ENCODE data around the gene TBX2. TPM values are rescaled to one million over a fixed set of nuclear protein-coding genes. Genes with fewer than 3 reads are reported as not detected.

Gene TBX2
- total and polyA plus RNA-seq, 2 of the 13 experiments (the other 11 are each of a cell fraction or from before 2014, with no cell fraction given) = 2.8 to 15.3 TPM

DNA sequence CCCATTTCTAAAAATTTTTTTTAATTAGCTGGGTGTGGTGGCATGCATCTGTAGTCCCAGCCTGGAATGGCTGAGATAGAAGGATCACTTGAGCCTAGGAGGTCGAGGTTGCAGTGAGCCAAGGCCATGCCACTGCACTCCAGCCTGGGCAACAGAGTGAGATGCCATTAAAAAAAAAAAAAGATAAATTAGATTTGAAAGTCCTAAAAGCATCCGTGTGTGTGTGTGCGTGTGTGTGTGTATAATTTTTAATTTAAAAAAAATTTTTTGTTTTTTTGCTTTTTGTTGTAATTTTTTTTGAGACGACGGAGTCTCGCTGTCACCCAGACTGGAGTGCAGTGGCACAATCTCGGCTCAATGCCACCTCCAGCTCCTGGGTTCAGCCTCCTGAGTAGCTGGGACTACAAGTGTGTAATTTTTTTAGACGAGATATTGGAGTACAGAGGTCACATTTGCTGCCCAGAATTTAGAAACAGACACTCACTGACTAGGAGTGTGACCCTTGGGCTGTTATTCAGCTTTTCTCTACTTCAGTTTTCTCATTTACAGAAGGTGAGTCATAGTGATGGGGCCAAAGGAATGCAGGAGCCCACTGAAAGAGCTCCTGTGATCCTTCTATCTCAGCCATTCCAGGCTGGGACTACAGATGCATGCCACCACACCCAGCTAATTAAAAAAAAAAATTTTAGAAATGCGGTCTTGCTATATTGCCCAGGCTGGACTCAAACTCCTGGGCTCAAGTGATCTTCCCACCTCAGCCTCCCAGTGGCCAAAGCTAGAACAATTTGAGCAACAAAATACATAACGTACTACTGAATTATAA, 27.1 kb downstream of the TBX2 start (continued):
- no peak for TF ChIP-seq ZNF101 (CRISPR knock-in tag; IDR thresholded peaks at IDR 0.05; ENCODE audit: borderline replicate concordance, low read depth)
- TF ChIP-seq POGZ (CRISPR knock-in tag; IDR thresholded peaks at IDR 0.05) = peak; percentile 31; the same call in 1 of the 2 replicates
- 0 out of 2 replicates have a peak, but pooled peaks have one; percentile 35 for TF ChIP-seq PHF20 (CRISPR knock-in tag; IDR thresholded peaks at IDR 0.05)
- TF ChIP-seq, protein P1, sequence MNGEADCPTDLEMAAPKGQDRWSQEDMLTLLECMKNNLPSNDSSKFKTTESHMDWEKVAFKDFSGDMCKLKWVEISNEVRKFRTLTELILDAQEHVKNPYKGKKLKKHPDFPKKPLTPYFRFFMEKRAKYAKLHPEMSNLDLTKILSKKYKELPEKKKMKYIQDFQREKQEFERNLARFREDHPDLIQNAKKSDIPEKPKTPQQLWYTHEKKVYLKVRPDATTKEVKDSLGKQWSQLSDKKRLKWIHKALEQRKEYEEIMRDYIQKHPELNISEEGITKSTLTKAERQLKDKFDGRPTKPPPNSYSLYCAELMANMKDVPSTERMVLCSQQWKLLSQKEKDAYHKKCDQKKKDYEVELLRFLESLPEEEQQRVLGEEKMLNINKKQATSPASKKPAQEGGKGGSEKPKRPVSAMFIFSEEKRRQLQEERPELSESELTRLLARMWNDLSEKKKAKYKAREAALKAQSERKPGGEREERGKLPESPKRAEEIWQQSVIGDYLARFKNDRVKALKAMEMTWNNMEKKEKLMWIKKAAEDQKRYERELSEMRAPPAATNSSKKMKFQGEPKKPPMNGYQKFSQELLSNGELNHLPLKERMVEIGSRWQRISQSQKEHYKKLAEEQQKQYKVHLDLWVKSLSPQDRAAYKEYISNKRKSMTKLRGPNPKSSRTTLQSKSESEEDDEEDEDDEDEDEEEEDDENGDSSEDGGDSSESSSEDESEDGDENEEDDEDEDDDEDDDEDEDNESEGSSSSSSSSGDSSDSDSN (CRISPR knock-in tag; IDR thresholded peaks at IDR 0.05) = peak; percentile 41; the same call in 1 of the 2 replicates
- TF ChIP-seq JARID2 (CRISPR knock-in tag; IDR thresholded peaks at IDR 0.05; ENCODE audit: insufficient replicate concordance) = no peak
- 0 out of 2 replicates have a peak, but pooled peaks have one; percentile 38 for TF ChIP-seq NR2F2 (IDR thresholded peaks at IDR 0.05; ENCODE audit: borderline replicate concordance, low read depth)
- TF ChIP-seq TOE1 (CRISPR knock-in tag; IDR thresholded peaks at IDR 0.05) = no peak
- TF ChIP-seq HNF4A (CRISPR knock-in tag; IDR thresholded peaks at IDR 0.05) = peak; percentile 80
- peak; percentile 49; the same call in 1 of the 2 replicates for TF ChIP-seq SALL1 (CRISPR knock-in tag; IDR thresholded peaks at IDR 0.05)
- TF ChIP-seq MEIS2 (CRISPR knock-in tag; IDR thresholded peaks at IDR 0.05) = no peak
- no peak for TF ChIP-seq KLF11 (CRISPR knock-in tag; IDR thresholded peaks at IDR 0.05)
- TF ChIP-seq RXRB (CRISPR knock-in tag; IDR thresholded peaks at IDR 0.05; ENCODE audit: borderline replicate concordance) = peak; percentile 81
- TF ChIP-seq, protein P2, sequence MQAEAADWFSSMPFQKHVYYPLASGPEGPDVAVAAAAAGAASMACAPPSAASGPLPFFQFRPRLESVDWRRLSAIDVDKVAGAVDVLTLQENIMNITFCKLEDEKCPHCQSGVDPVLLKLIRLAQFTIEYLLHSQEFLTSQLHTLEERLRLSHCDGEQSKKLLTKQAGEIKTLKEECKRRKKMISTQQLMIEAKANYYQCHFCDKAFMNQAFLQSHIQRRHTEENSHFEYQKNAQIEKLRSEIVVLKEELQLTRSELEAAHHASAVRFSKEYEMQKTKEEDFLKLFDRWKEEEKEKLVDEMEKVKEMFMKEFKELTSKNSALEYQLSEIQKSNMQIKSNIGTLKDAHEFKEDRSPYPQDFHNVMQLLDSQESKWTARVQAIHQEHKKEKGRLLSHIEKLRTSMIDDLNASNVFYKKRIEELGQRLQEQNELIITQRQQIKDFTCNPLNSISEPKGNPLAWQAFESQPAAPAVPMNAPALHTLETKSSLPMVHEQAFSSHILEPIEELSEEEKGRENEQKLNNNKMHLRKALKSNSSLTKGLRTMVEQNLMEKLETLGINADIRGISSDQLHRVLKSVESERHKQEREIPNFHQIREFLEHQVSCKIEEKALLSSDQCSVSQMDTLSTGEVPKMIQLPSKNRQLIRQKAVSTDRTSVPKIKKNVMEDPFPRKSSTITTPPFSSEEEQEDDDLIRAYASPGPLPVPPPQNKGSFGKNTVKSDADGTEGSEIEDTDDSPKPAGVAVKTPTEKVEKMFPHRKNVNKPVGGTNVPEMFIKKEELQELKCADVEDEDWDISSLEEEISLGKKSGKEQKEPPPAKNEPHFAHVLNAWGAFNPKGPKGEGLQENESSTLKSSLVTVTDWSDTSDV (CRISPR knock-in tag; IDR thresholded peaks at IDR 0.05) = no peak
- TF ChIP-seq YEATS4 (CRISPR knock-in tag; IDR thresholded peaks at IDR 0.05; ENCODE audit: borderline replicate concordance) = 0 out of 2 replicates have a peak, but pooled peaks have one; percentile 18
- TF ChIP-seq ZNF235 (CRISPR knock-in tag; IDR thresholded peaks at IDR 0.05; ENCODE audit: borderline replicate concordance) = no peak
- peak; percentile 30; the same call in 1 of the 2 replicates for TF ChIP-seq FOXO1 (CRISPR knock-in tag; IDR thresholded peaks at IDR 0.05)
- no peak for TF ChIP-seq GABPA (IDR thresholded peaks at IDR 0.05; ENCODE audit: low read depth, low read length)
- 0 out of 2 replicates have a peak, but pooled peaks have one; percentile 28 for TF ChIP-seq GABPA (CRISPR knock-in tag; IDR thresholded peaks at IDR 0.05; ENCODE audit: low read depth)
- TF ChIP-seq MED1 (CRISPR knock-in tag; IDR thresholded peaks at IDR 0.05) = peak; percentile 37; the same call in 1 of the 2 replicates
- TF ChIP-seq THYN1 (CRISPR knock-in tag; IDR thresholded peaks at IDR 0.05; ENCODE audit: borderline replicate concordance, low read depth) = no peak
- no peak for TF ChIP-seq ZNF775 (CRISPR knock-in tag; IDR thresholded peaks at IDR 0.05; ENCODE audit: borderline replicate concordance)
- peak; percentile 54; the same call in 1 of the 2 replicates for TF ChIP-seq IRF2 (CRISPR knock-in tag; IDR thresholded peaks at IDR 0.05)
- TF ChIP-seq, protein P3, sequence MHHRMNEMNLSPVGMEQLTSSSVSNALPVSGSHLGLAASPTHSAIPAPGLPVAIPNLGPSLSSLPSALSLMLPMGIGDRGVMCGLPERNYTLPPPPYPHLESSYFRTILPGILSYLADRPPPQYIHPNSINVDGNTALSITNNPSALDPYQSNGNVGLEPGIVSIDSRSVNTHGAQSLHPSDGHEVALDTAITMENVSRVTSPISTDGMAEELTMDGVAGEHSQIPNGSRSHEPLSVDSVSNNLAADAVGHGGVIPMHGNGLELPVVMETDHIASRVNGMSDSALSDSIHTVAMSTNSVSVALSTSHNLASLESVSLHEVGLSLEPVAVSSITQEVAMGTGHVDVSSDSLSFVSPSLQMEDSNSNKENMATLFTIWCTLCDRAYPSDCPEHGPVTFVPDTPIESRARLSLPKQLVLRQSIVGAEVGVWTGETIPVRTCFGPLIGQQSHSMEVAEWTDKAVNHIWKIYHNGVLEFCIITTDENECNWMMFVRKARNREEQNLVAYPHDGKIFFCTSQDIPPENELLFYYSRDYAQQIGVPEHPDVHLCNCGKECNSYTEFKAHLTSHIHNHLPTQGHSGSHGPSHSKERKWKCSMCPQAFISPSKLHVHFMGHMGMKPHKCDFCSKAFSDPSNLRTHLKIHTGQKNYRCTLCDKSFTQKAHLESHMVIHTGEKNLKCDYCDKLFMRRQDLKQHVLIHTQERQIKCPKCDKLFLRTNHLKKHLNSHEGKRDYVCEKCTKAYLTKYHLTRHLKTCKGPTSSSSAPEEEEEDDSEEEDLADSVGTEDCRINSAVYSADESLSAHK (CRISPR knock-in tag; IDR thresholded peaks at IDR 0.05; ENCODE audit: borderline replicate concordance) = no peak
